ENCODE data around the gene ELAVL4.

The ELAVL4 gene
- 0 to 0.27 (median 0.08) reads per million in 4 donors for total RNA-seq

GRCh38 chr1:50108497-50109059 lies at the start of gene ELAVL4:
ELAVL4 (plus strand) TSS chr1:50108920; CDS start chr1:50109190, 270 bp downstream.
- DNase-seq = no peak

GRCh38 chr1:50060279-50060678 lies 48.4 kb upstream of the ELAVL4 start:
- DNase-seq = no peak

- DNase-seq = no peak
These were observed 41.9 kb upstream of the ELAVL4 start for GRCh38 chr1:50066806-50067205.

GRCh38 chr1:50074931-50075330 lies 33.8 kb upstream of the ELAVL4 start:
- DNase-seq = no peak

DNA sequence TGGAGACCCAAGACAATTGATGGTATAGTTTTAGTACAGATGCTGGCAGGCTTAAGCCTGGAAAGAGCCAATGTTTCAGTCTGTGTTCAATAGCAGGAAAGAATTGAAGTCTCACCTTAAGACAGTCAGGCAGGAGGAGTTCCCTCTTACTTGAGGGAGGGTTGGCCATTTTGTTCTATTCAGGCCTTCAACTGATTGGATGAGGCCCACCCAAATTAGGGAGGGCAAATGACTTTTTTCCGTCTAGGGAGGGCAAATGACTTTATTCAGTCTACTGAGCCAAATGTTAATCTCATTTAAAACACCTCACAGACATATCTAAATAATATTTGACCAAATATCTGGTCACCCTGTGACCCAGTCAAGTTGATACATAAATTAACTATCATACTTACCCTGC lies 31.4 kb upstream of the ELAVL4 start:
- DNase-seq = no peak

GRCh38 chr1:50080904-50081586 lies 27.7 kb upstream of the ELAVL4 start:
- DNase-seq = no peak

GRCh38 chr1:50084389-50084788 lies 24.3 kb upstream of the ELAVL4 start:
- DNase-seq = no peak

DNA sequence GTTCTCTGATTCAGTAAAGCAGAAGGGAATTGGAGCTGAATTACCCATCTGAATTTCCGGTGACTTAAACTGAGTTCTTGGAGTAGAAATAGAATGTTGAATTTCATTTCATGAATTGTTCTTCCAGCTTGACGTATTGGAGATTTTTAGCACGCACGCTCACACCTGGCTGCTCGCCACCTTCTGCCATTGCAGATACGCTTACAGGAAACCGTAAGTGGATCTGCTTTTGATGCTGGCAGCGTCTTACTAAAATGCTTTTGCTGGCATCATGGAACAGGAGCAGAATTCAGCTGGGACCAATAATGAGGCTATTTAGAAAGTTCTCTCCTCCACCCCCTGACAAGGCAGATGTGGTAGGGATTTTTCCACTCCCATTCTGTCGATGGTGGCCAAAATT lies 17.7 kb upstream of the ELAVL4 start:
- no peak for DNase-seq

GRCh38 chr1:50095716-50096115 lies 13.0 kb upstream of the ELAVL4 start:
- DNase-seq = no peak

DNA sequence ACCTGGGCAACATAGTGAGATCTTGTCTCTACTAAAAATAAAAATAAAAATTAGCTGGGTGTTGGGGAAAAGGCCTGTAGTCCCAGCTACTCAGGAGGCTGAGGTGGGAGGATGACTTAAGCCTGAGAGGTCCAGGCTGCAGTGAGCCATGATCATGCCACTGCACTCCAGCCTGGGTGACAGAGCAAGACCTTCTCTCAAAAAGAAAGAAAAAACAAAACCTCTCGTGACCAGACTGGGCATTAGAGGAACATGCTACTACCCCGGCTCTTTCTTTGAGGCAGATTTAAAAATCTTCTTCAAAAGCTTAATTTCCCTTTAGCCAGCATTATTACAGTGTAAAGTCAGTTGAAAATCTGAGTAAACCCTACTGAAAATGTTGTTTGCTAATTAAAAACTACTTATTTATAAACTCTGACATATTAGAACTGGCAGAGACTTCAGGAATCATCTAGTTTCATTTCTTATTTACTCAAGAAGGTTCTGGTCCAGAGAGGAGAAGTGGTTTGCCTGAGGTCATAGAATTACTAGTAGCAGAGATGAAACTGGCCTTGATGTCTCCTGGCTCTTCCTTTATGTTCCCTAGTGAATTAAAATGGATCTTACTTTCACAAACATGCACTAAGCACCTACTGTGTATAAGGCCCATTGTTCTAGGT lies 11.6 kb upstream of the ELAVL4 start:
- DNase-seq = no peak

GRCh38 chr1:50097791-50098190 lies 10.9 kb upstream of the ELAVL4 start:
- DNase-seq = no peak

DNA sequence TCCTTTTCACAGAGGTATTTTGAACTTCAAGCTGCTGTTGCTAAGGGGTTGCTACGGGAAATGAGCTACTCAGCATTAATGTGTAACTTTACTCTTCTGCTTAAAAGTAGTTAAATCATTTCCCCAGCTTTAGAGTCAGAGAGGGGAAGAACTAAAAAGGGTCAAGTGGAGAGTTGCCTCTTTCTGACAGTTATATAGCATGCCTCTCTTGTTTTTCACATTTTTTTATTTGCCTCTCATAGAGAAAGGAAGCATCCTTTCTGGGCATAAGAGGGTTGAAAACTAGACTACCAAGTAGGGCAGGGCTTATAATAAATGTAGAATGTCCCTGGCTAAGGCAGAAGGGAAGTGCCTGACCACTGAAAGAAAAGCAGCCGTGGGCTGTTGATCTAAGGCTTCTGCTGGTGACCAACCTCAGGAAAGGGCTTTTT lies 10.1 kb upstream of the ELAVL4 start:
- DNase-seq = no peak

DNA sequence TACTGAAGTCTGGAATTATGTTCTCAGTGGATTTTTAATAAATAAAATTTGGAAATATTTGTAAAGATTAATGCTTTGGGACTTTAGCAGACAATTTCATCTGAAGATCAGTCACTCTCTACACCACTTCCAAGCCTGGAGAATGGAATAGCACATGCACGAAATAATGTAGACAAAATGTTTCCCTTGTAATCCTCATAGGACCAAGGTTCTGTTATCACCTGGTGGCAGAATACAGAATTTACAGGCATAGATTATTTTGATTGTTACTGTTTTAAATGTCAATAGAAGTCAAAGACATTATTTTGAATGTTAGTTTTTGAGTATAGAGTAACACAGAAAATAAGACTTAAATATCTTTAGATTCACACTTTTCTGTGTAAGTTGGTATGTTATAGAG lies 9.1 kb upstream of the ELAVL4 start:
- no peak for DNase-seq

DNA sequence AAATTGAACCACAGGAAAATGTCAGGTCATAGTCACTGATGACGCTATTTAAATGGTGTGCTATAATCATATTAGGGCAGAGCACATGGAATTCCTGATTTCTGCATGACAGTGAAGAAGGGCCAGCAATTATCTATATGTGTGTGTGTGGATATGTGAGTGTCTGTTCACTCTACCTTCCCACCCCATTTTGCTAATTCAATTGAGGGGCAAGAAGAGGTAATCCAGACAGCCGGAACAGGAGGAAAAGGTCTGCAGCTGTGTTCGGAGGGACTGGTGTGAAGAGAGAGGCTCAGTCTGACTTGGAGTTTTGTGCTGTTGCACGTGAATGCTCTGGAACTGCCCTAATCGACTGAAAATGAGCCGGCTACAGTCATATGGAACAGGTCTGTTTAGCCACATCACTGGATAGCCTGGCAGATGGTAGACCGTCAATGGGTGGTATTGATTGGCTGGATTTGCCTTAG lies 5.1 kb upstream of the ELAVL4 start:
- DNase-seq = no peak

DNA sequence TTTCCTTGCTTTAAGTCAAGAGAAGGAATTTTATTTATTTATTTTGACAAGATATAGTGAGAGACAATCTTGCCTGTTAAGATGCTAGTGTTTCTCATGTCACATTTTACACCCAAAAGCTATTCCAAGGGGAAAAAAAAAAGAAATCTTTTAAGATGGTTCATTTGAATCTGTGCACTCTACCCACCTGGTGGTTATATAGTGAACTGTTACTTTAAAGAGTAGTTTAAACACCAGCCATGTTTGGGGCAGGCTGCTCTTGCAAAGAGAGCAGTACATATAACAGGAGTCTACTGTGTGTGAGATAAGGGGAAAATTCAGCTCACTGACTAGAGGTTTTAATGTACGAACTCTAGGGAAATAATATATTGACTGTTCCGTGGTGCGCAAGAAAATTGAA lies 3.3 kb upstream of the ELAVL4 start:
- DNase-seq = no peak

- DNase-seq = no peak
These were observed 2.5 kb upstream of the ELAVL4 start for GRCh38 chr1:50106095-50106761.

- no peak for DNase-seq
These were observed 396 bp downstream of the ELAVL4 start for GRCh38 chr1:50109116-50109515.

DNA sequence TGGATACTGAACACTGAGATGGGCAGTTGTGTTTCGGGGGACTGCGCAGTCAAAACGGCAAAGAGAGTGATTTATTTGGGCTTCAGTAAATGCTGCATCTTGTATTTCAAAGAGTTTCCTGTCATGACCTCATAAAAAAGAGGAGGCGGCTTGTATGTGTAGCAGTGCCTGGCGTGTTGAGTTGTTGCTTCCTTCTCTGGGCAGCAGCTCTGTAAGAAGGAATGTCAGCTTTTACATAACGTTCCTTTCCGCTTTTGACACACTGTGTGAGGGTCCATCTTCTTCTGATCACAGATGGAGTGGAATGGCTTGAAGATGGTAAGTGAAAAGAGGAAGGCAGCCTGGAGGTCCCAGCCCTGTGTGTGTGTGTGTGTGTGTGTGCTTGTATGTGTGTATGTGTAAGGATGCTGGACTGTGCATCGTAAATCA lies 941 bp downstream of the ELAVL4 start:
- no peak for DNase-seq

GRCh38 chr1:50110151-50110550 lies 1.4 kb downstream of the ELAVL4 start:
- no peak for DNase-seq

DNA sequence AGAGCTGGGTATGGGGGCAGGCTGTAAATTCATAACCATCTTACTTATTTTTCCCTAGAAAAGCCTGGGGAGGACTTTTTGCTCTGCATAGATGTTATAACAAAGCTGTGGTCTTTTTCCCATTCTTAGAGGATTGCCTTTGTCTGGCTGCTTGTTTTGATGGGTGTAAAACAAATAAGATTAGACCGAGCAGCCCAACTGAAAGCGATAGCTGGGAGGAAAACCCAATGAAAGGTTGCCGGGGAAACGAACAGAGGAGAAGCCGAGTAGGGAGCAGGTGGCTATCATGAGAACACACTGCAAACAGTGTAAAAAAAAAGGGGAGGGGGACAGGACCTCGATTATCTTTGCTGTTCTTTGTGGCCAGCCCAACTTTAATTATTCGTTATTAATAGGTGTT lies 1.9 kb downstream of the ELAVL4 start:
- DNase-seq = no peak

DNA sequence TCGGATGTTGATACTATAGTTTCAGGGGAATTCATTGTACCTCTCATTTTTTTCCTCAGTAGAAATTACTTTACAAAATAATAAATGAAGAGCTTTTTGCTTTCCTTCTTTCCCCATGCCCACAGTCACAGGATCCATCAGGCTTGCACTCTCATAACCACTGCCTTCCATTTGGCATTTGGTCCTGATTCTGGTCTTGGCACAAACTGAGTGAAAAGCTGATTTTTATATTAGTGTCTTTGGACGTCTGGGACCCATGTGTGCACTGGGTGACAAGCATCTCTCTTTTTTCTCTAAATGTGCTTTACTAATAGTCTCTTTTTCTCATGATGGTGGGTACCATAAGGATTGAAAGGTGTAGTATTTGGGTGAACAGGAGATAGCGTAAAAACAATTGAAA lies 2.8 kb downstream of the ELAVL4 start:
- DNase-seq = no peak

DNA sequence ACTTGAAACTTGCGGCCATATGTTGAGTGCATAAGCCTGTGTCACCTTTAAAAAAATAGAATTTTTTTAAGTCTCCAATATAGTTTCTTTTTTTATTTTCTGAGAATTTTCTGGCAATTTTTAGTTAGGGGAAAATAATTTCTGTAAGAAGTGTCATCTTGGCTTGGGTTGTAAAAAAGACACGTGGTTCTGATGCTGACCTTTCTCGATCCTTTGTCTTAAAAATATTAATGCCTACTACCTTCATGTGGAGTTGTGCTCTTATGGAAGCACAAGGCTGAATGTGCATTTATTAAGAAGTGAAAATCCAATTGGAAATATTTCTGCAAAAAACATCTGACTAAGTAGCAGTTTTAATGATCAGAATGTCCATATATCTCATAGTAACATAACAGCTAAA lies 3.5 kb downstream of the ELAVL4 start:
- no peak for DNase-seq

DNA sequence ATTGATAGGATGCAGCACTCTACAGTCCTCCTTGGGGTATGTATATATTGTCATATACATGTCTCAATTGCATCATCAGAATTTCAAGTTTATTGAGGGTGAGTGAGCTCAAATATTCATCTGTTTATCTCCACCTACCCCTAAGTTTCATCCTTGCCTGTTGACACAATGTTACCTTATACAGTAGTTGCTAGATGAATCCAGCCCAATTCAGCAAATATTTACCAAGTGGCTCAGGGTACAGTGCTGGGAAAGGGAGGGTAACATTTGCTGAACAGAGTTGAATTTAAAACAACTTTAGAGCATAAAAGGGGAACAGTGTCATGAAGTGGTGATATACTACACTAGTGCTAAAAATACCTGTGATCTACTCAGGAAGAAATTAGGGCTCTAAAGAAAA lies 14.4 kb downstream of the ELAVL4 start:
- no peak for DNase-seq

Measured in T-helper 1 cell (primary cell).